Stimulated activated CD4-positive, alpha-beta T cell treated with anti-CD3 and anti-CD28 coated beads, Interleukin-12 subunit alpha, Interleukin-12 subunit beta, amount 100 ng/mL, for 4 hours (primary cell): ENCODE data around the gene ARHGEF26.

Source experiments
- DNase-seq: peaks from one replicate; pipeline ENCODE4 v3.0.0-alpha.2; 2020

The ARHGEF26 gene

DNA sequence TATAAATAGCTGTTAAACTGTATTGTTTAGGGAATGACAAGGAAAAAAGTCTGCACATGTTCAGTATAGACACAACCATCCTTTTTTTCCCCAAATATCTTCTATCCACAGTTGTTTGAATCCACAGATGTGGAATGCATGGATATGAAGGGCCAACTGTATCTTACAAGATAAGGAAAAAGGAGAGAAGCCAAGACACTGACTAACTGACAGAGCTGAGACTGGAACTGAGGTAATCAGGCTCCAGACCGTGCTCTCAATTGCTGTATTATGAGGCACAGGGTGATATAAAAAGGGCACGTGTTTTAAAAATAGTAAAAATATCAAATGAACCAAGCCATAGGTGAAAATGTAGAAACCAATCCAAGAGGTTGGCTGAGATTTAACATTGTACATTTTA lies 154.1 kb downstream of the ARHGEF26 start:
- no peak for DNase-seq

DNA sequence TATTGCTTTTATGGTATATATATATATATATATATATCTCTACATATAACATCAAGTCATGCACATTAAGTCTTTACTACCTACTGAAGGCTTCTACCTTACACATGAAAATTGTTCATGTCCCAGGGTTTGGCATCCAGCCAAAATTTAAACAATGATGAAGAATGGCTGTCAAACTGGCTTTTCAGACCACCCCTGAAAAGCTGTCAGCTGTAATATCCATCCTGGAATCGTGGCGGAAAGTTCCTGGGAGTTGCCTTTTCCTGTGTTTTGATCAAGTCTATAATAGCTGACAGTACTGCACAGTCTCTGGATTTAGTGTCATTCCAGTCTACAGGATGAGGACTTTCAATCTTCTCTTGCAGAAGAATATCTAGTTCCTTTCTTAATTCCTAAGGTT lies 154.8 kb downstream of the ARHGEF26 start:
- no peak for DNase-seq

DNA sequence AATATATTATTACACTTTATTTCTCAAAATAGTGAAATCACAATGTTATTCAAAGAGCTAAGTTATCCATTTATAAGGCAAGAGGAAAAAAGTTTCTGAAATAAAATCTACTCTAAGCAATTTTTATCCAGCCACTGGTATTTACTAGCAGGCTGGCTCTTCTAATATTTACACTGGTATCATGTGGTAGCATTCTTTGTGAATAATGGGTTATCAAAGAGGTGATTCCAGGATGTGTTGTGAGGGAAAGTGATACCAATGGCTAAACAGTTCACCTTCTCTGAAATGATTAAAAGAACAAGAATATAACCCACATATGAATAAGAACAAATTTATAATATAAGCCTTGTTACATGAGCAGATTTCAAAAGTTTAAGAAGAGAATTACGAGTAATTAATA lies 159.0 kb downstream of the ARHGEF26 start:
- no peak for DNase-seq

DNA sequence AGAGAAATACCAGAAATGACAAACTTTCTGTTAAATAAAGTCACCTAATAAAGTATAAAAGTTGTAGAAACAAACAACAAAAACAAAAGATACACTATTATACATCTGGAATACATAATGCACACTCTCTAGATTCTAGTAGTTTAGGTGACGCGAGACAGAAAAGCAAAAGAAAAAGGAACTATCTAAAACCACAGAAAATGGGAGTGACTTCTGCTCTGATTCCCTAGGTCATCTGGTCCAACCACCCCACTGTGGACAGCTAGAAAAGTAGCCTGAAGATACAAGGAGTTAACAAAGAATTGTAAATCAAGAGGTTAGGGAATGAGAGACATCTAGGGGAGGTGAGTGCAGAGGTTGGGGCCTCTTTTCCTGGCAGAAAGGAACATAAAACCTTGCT lies 164.0 kb downstream of the ARHGEF26 start:
- no peak for DNase-seq

DNA sequence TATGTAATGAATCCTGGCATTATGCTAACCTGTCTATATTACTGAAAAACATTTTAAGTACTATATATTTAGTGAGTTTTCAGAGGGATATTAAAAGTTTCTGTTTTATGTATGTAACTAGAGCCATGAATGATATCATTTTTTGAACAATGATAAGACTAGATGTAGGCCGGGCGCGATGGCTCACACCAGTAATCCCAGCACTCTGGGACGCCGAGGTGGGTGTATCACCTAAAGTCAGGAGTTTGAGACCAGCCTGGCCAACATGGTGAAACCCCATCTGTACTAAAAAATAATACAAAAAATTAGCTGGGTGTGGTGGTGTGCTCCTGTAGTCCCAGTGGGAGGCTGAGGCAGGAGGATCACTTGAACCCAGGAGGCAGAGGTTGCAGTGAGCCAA lies 169.0 kb downstream of the ARHGEF26 start:
- no peak for DNase-seq

DNA sequence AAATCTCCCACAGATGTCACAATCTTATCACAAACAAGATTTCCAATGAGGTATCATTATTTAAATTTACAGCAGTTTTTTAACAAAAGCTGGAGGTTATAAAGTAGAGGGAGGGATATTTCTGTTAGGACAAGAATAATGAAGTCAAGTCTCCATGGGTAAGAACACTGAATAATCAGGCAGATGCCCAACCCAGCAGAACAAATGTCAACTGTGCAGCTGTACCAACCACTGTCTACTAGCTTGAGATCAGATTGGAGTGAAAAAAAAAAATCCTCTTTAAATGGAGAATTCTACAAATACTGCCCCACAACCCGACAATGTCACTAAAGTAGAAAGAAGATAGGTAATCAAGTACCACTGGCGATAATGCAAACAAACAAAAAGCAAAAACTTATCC lies 172.8 kb downstream of the ARHGEF26 start:
- no peak for DNase-seq

DNA sequence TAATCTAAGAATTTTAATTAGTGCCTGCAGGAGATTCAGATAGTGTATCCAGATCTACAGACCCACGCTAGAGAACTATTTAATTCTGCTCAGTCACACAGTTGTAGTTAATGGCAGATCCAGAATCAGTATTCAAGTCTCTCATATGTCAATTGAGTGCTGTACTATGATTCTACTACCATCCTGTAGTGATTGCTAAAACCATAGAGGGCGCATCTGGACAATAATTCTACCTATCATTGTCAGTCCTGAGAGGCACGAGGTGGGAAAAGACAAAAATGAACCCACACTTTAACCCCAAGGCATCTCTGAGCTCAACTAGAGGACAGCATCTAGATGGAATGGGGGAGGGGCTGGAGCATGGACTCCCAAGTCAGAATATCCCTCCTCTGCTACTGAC lies 180.4 kb downstream of the ARHGEF26 start:
- DNase-seq = no peak

DNA sequence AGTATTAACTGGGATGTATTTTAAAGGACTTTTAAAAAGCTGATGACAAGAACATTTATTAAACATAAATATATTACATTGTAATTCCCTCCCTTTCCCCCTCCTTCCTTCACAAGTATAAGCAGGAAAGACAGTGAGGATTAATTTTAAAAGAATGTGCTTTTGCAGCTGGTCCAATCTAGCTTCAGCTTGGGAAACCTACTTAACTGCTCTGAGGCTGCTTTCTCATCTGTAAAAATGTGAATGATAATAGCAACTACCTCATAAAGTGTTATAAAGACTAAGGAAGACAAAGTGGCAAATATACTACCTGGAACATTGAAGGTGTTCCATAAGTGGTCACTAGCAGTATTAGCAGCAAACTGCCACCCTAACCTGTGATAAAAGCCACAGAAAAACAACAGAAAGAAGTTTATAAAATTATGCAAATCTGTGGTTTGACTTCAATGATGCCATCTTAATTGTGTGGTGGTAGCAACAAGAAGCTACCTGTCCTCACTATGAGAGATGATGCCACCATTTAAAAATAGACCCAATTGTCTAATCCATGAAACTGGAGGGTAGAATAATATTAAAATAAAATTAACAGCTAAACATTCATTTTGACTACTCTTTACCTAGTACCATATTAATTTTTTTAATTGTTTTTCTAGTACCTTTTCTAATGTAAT lies 183.1 kb downstream of the ARHGEF26 start:
- DNase-seq = no peak

DNA sequence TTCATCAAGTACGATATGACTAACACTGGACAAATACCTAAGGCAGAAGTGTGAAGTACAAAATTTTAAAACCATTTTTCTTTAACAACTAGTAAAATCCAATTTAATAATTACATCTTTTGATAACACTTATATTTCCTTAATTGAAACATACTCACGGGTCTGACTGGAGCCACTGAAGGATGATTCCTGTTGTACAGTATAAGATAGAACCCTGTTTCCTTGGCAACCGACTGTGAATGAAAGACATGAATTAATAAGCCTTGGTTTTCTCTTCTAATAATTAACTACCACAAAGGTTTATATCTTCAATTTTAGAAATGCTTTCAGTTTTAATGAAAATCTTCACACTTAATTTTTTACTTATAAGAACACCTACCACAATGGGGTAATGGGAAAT lies 183.7 kb downstream of the ARHGEF26 start:
- no peak for DNase-seq

DNA sequence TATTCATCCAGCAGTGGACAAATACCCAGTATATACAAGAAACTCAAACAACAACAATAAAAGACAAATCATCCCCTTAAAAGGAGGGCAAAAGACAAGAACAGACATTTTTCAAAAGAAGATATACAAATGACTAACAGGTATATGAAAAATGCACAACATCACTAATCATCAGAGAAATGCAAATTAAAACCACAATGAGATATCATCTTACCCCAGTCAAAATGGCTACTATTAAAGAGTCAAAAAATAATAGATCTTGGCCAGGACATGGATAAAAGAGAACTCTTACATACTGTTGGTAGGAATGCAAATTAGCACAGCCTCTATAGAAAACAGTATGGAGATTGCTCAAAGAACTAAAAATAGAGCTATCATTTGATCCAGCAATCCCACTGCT lies 186.2 kb downstream of the ARHGEF26 start:
- no peak for DNase-seq
